Muscle layer of duodenum (tissue), 2 donors: ENCODE measurements around the gene TEPSIN.
A peak's percentile ranks its signal among the peaks of the same experiment; 100 is the strongest.

Source experiments
- H3K27ac ChIP-seq: one replicate; pipeline ENCODE4 v1.7.0; 2013; ENCODE audit warnings: mild to moderate bottlenecking, low read length
- H3K27me3 ChIP-seq: one replicate; pipeline ENCODE4 v1.7.0; 2013; ENCODE audit warnings: low read depth, mild to moderate bottlenecking, control low read depth, low read length
- H3K36me3 ChIP-seq, 2 donors: one replicate each; pipeline ENCODE4 v1.7.0; 2013; ENCODE audit warnings: low read length in 2 of 2, control low read depth in 1 of 2, mild to moderate bottlenecking in 1 of 2; ENCODE audit not compliant: insufficient read depth in 2 of 2, control insufficient read depth in 1 of 2
- H3K4me1 ChIP-seq, 2 donors: one replicate each; pipeline ENCODE4 v1.7.0; 2013; ENCODE audit warnings: low read length in 2 of 2, mild to moderate bottlenecking in 2 of 2, control low read depth in 1 of 2, moderate library complexity in 1 of 2; ENCODE audit not compliant: insufficient read depth in 2 of 2, control insufficient read depth in 1 of 2
- H3K4me3 ChIP-seq, 2 donors: one replicate each; pipeline ENCODE4 v1.7.0; 2013; ENCODE audit warnings: low read length in 2 of 2, low read depth in 1 of 2, mild to moderate bottlenecking in 1 of 2
- H3K9me3 ChIP-seq, 2 donors: one replicate each; pipeline ENCODE4 v1.7.0; 2013; ENCODE audit warnings: low read length in 2 of 2, control low read depth in 1 of 2, mild to moderate bottlenecking in 1 of 2; ENCODE audit not compliant: control insufficient read depth in 1 of 2
- donor health status: healthy.

The TEPSIN gene, protein sequence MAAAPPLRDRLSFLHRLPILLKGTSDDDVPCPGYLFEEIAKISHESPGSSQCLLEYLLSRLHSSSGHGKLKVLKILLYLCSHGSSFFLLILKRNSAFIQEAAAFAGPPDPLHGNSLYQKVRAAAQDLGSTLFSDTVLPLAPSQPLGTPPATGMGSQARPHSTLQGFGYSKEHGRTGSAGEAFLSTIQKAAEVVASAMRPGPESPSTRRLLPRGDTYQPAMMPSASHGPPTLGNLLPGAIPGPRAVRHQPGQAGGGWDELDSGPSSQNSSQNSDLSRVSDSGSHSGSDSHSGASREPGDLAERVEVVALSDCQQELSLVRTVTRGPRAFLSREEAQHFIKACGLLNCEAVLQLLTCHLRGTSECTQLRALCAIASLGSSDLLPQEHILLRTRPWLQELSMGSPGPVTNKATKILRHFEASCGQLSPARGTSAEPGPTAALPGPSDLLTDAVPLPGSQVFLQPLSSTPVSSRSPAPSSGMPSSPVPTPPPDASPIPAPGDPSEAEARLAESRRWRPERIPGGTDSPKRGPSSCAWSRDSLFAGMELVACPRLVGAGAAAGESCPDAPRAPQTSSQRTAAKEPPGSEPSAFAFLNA

DNA sequence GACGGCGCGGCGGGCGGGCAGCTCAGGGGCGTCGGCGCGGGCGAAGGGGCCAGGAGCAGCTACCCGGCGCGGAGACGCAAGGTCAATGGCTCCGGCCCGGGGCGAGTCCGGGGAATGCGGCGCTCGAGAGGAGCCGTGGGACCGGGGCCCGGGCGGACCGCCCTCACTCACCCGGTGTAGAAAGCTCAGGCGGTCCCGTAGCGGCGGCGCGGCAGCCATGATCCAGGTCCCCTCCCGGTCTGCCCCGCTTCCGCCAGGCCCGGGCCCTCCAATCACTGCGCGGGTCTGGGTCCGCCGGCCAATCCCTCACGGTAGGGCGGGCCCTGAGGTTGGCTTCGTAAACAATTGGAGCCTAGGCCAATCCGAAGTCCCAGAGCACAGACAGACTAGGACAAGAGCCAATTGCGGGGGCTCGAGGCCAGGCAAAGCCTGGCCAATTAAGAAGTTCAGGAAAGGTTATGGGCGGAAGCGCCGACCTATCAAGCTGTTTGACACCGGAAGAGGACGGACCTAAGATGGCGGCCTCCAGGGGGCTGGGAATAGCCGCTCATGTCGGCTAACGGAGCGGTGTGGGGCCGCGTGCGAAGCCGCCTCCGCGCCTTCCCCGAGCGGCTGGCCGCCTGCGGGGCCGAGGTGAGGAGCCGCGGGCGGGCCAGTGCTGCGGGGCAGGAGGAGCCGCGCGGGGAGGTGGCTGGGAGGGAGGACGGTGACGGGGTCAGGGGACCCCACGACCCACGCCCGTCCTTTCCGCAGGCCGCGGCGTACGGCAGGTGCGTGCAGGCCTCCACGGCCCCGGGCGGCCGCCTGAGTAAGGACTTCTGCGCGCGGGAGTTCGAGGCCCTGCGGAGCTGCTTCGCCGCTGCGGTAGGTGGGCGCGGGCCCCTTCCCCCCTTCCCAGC, at the start of gene TEPSIN, which contains the start of gene NDUFAF8:
Gene TEPSIN (minus strand): TSS at position 241 of the 899 bp plus-strand sequence. CDS start 22 bp downstream, at position 219.
Gene NDUFAF8 (plus strand): TSS at position 504 of the 899 bp plus-strand sequence. CDS start 46 bp downstream, at position 550.
- Histone ChIP-seq H3K9me3 (no peaks in the 10 kb centered on the region), H3K27ac (peak within 1 kb of the TSS; percentile 21), H3K4me3 (peak within 1 kb of the TSS; percentile 87 to 100), H3K4me1 (peaks cover 14 to 50% of the 10 kb centered on the region in 2 donors), H3K36me3 (peaks cover 0 to 15% of the 10 kb centered on the region in 2 donors), H3K27me3 (no peaks in the 10 kb centered on the region)

DNA sequence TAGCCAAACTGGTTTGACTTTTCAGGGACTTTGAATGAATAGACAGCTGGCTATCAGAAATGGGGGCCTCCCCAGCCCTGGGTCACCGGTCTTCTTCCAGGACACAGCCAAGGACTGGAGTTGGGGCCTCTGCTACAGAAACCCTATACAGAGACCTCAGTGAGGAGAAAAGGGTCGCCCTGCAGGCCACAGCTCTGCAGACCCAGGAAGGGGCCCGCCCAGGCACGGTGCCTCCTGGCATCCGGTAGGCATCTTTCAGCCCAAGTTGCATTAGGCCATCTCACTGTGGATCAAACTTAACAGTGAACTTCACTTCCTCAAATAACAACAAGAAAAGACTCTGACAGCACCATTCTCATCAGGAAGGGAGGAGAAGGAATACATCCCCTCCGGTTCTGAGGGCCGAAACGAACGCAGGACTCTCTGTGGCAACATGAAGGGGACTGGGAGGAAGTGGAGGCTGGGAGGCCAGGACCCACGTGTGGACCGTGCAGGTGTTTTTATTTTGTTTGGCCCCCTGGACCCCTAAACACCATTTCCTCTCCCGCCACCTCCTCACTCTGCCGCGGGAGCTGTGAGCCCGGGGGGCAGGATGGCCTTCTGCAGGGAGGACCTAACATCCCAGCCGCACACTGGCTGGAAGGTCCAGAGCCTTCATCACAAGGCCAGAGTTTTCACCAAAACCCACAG, 49.0 kb upstream of the TEPSIN start:
- H3K4me1 ChIP-seq = peaks cover 5 to 27% of the 10 kb centered on the region in 2 donors
- H3K36me3 ChIP-seq = peaks cover 5 to 25% of the 10 kb centered on the region in 2 donors
- H3K27ac ChIP-seq = no peak overlapping the region
- H3K9me3 ChIP-seq = no peaks in the 10 kb centered on the region
- no peaks in the 10 kb centered on the region for H3K27me3 ChIP-seq
- no peak overlapping the region for H3K4me3 ChIP-seq

DNA sequence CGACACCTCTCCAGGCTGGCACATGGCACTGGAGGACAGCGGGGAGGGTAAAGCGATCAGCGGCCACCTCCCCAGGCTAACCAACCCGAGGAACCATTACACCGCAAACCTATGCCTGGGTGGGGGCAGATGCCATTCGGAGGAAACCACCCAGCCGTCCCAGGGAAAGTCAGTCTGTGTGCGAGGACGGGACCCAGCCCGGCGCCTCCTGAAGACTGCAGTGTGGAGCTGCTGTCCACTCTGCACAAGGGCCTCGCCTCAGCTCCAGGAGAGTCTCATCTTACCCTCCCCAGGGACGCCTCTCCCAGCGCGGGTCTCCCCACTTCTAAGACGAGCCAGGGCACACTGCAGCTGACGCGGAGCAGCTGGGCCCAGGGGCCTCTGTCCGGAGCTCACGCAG, 48.3 kb upstream of the TEPSIN start:
- H3K27ac ChIP-seq = no peak overlapping the region
- no peaks in the 10 kb centered on the region for H3K27me3 ChIP-seq
- H3K4me1 ChIP-seq = peaks cover 5 to 23% of the 10 kb centered on the region in 2 donors
- no peaks in the 10 kb centered on the region for H3K9me3 ChIP-seq
- peaks cover 5 to 27% of the 10 kb centered on the region in 2 donors for H3K36me3 ChIP-seq
- H3K4me3 ChIP-seq = no peak overlapping the region

DNA sequence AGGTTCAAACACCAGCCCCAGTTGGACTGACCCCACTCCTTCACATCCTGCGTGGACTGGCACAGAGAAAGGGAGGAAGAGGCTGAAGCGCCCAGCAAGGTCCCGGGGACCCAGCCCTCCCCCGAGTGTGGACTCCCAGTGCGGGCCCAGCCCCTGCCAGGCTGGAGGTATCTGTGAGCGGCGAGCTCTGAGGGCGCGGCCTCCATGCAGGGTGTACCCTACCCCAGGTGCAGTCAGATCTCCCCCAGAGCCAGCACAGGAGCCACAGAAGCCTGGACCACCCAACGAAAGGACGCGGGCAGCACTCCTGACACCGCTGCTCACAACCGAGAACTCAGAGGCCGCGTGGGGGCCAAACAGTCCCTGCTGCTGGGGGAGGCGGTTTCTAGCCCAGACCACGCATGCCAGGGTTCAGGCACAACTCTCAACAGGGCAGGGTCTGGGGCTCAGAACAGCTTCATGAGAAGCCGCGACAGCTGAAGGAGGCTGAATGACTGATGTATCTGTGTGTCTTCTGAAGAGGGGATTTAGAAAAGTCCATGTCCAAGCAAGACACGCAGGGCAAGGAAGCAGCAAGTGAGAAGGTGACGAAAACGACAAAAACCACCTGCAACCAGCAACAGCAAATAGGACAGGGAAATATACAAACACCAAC, 47.8 kb upstream of the TEPSIN start:
- no peaks in the 10 kb centered on the region for H3K27me3 ChIP-seq
- no peak overlapping the region for H3K4me3 ChIP-seq
- H3K9me3 ChIP-seq = no peaks in the 10 kb centered on the region
- peak overlapping the region; percentile 63 for H3K27ac ChIP-seq
- H3K36me3 ChIP-seq = peaks cover 5 to 27% of the 10 kb centered on the region in 2 donors
- H3K4me1 ChIP-seq = peaks cover 5 to 23% of the 10 kb centered on the region in 2 donors

DNA sequence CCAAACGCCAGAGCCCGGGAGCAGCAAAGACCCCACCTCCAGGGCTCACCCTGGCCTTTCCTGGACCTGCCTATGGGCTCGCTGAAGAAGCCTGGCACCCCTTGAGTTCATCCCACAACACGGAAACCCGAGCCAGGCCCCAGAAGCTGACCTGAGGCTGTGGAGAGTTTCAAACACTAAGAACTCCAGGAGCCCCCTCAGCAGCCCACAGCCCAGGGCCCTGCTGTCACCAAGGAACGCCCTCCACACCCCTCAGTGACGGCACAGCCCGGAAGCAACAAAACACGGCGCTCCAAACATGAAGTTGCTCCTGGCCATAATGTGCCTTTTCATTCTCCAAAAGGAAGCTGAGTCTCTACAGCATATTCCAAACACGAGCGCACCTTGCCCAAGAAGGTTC, 47.0 kb upstream of the TEPSIN start:
- Histone ChIP-seq H3K27me3 (no peaks in the 10 kb centered on the region), H3K36me3 (peaks cover 5 to 31% of the 10 kb centered on the region in 2 donors), H3K27ac (peak overlapping the region; percentile 63), H3K9me3 (no peaks in the 10 kb centered on the region), H3K4me1 (peaks cover 5 to 23% of the 10 kb centered on the region in 2 donors), H3K4me3 (peak overlapping the region in 1 of 2 donors; percentile 23)

DNA sequence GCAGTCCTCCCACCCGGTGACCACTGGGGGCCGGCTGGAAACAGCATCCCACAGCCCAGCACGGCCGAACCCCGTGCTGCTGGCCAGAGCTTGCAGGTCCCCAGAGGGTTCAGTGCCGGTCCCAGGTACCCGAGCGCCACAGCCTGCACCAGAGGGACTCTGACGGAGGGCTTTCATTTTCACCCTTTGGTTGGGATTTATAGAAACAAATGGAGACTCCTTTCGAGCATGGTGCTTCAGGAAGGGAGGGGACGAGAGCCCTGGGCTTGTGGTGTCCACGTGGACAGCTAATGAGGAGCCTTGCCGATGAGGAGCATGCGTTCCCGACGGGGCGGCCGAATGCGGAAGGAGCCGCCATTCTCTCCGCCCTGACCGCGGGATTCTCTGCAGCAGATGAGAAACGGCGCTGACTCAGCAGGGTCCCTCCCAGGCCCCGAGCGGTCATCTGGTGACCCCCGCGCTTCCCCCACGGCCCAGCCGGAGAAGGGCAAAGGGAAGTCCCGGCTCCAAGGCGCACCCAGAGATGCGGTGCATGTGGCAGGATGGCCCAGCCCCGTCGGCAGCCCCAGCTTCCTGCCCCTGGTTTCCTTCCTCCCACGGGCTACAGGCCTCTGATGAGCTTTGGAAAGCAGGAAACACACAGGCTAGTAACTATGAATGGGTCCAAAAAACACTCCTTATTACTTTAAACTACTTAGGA, 46.5 kb upstream of the TEPSIN start:
- H3K4me3 ChIP-seq = peak overlapping the region; percentile 23 to 37
- peaks cover 5 to 33% of the 10 kb centered on the region in 2 donors for H3K36me3 ChIP-seq

DNA sequence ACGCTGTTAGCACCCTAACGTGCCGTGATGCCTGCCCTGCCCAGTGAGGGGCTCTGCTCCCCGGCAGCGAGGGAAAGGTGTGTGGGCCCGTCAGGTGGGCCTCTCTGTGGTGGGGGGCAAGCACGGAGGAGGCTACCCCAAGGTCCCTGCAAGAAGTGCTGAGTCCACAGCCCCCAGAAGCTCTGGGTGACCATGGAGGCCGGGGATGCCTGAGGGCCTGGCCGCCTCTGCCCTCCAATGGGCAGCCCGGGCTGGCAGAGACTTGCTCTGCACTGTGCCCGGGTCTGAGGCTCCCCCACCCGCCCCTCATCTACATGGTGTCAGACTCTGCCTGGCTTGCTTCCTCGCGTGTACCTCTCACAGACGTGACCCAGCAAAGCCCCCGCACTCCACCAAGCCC, 44.0 kb upstream of the TEPSIN start:
- Histone ChIP-seq H3K27me3 (no peaks in the 10 kb centered on the region), H3K27ac (no peak overlapping the region), H3K36me3 (peaks cover 12 to 37% of the 10 kb centered on the region in 2 donors), H3K4me1 (peaks cover 5 to 34% of the 10 kb centered on the region in 2 donors), H3K4me3 (no peak overlapping the region), H3K9me3 (no peaks in the 10 kb centered on the region)

More for the DNA sequence above, 46.5 kb upstream of the TEPSIN start:
- no peaks in the 10 kb centered on the region for H3K27me3 ChIP-seq
- peak overlapping the region; percentile 63 for H3K27ac ChIP-seq
- H3K4me1 ChIP-seq = peaks cover 5 to 23% of the 10 kb centered on the region in 2 donors
- H3K9me3 ChIP-seq = no peaks in the 10 kb centered on the region

DNA sequence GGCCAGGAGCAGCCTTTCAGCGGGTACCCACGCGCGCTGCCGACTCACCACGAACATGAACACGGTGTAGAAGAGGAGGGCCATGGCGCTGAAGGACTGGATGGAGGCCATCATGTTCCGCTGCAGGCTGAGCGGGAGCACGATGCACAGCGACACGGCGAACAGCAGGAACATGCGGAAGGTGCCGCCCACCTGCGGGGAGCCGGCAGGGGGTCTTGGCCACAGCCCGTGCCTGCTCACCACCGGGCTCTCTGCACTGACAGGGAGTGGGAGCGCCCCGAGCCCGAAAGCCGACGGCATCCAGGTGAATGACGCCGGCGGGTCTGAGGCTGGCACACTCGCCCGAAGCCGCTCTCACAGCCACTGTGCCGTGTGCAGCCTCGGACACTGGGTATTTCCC, 43.3 kb upstream of the TEPSIN start:
- H3K4me3 ChIP-seq = no peak overlapping the region
- peaks cover 12 to 34% of the 10 kb centered on the region in 2 donors for H3K36me3 ChIP-seq
- no peaks in the 10 kb centered on the region for H3K9me3 ChIP-seq
- H3K4me1 ChIP-seq = peaks cover 5 to 32% of the 10 kb centered on the region in 2 donors
- H3K27me3 ChIP-seq = no peaks in the 10 kb centered on the region
- no peak overlapping the region for H3K27ac ChIP-seq

DNA sequence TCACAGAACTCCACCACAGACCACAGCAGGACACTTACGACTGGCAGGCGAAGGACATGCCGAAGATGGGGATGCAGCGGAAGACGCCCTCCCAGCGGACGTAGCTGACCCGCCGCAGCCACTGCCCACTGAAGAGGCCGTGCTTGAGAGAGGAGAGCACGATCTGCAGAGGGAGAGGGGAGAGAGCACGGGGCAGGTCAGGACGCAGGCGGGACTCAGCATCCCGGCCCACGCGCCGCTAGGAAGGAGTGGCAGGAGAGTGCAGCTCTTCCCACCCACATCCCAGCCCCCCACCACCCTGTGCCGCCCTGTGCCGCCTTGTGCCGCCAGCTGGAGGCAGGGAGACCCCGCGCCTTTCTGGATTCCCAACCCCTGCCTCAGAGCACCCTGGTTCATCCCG, 41.7 kb upstream of the TEPSIN start:
- H3K9me3 ChIP-seq = no peaks in the 10 kb centered on the region
- H3K4me1 ChIP-seq = peaks cover 0 to 23% of the 10 kb centered on the region in 2 donors
- H3K27ac ChIP-seq = no peak overlapping the region
- no peaks in the 10 kb centered on the region for H3K27me3 ChIP-seq
- H3K36me3 ChIP-seq = peaks cover 20 to 38% of the 10 kb centered on the region in 2 donors
- no peak overlapping the region for H3K4me3 ChIP-seq
